K562 (cell line): ENCODE data around the gene FBXO11. TPM values are rescaled to one million over a fixed set of nuclear protein-coding genes. Genes with fewer than 3 reads are reported as not detected.

Experiments used
- ATAC-seq: fragments of 200-7000 bp; cut with Tn5 transposase; 3 replicates; pipeline ENCODE4 v1.9.1; 2020; ENCODE audit warnings: moderate library complexity
- BruUV-seq: library from RNA; stranded (reverse); fragments of 400-500 nt; replicated peaks from 2 replicates; lab custom pipeline; 2021; lab: Mats Ljungman, UMichigan
- CTCF ChIA-PET: fragments of 300-600 bp; formaldehyde crosslinking; extraction: SDS; loops from one replicate; lab custom pipeline; 2021; ENCODE audit warnings: low intra/inter-chr PET ratio; lab: Yijun Ruan, JAX
- POLR2A ChIA-PET: fragments of 300-600, 350-650 bp; sonication (Branson Sonifier 250); formaldehyde crosslinking; extraction: SDS; loops from one replicate; lab custom pipeline; 2021; ENCODE audit warnings: antibody characterized with exemption, inconsistent platforms; lab: Yijun Ruan, JAX
- DNase-seq, 4 experiments: peaks; one replicate each; pipeline versions ENCODE4 v3.0.0 to v3.0.0-alpha.2; 2011 to 2018; ENCODE audit warnings: low spot score in 3 of 4, mixed read lengths in 3 of 4; ENCODE audit errors: extremely low read depth in 1 of 4
- FAIRE-seq: peaks from 2 replicates; lab custom pipeline; 2011; peaks lifted over from hg19 to GRCh38; lab: Jason Lieb, UNC
- H2AFZ ChIP-seq: 2 replicates; pipeline ENCODE4 v1.6.0; 2011; ENCODE audit warnings: low read depth, low read length, control low read depth, inconsistent platforms
- H3K27ac ChIP-seq: fragments of 200-600 bp; 3 replicates; pipeline ENCODE4 v1.8.0; 2011; ENCODE audit warnings: low read depth, mild to moderate bottlenecking, control low read depth, inconsistent platforms, low read length, moderate library complexity, mixed read lengths; ENCODE audit errors: extremely low read depth
- H3K27me3 ChIP-seq, 2 experiments: fragments of 300-600 bp in 1 of 2; 2 replicates in 1 of 2; 3 replicates in 1 of 2; pipeline versions ENCODE4 v1.6.0 to v1.8.0; 2011; ENCODE audit warnings: inconsistent platforms in 2 of 2, low read length in 2 of 2, mild to moderate bottlenecking in 1 of 2, mixed read lengths in 1 of 2, moderate library complexity in 1 of 2; ENCODE audit not compliant: control insufficient read depth in 2 of 2, insufficient read depth in 2 of 2
- H3K36me3 ChIP-seq: fragments of 300-600 bp; 3 replicates; pipeline ENCODE4 v1.8.0; 2011; ENCODE audit warnings: mild to moderate bottlenecking, low read length, inconsistent platforms; ENCODE audit not compliant: control insufficient read depth, insufficient read depth
- H3K4me1 ChIP-seq, 2 experiments: fragments of 200-600 bp in 1 of 2; replicated peaks in 1 of 2; 2 replicates in 1 of 2; 3 replicates in 1 of 2; pipeline versions ENCODE4 v1.5.1 to v1.8.0; 2011; ENCODE audit warnings: inconsistent platforms in 2 of 2, low read length in 2 of 2, mild to moderate bottlenecking in 1 of 2, mixed read lengths in 1 of 2, moderate library complexity in 1 of 2; ENCODE audit not compliant: control insufficient read depth in 2 of 2, insufficient read depth in 2 of 2
- H3K4me2 ChIP-seq: 2 replicates; pipeline ENCODE4 v1.6.1; 2011; ENCODE audit warnings: low read length, control low read depth, inconsistent platforms, mixed read lengths; ENCODE audit not compliant: insufficient read depth
- H3K4me3 ChIP-seq: fragments of 200-600 bp; sonication (generic), shearing (Covaris generic); 2 replicates; pipeline ENCODE4 v1.5.1; 2016; ENCODE audit warnings: control low read depth, inconsistent platforms
- H3K79me2 ChIP-seq: fragments of 200-600 bp; 3 replicates; pipeline ENCODE4 v1.8.0; 2011; ENCODE audit warnings: low read length, inconsistent platforms; ENCODE audit not compliant: control insufficient read depth, insufficient read depth
- H3K9ac ChIP-seq, 2 experiments: 2 replicates each; pipeline versions ENCODE4 v1.6.0 to v1.6.1; 2011; ENCODE audit warnings: low read depth in 2 of 2, low read length in 2 of 2, control low read depth in 1 of 2, inconsistent platforms in 1 of 2, mild to moderate bottlenecking in 1 of 2, mixed read lengths in 1 of 2; ENCODE audit not compliant: insufficient read depth in 1 of 2
- H3K9me1 ChIP-seq: one replicate; pipeline ENCODE4 v1.6.0; 2011; ENCODE audit warnings: inconsistent platforms, mild to moderate bottlenecking, low read length, moderate library complexity; ENCODE audit not compliant: control insufficient read depth, insufficient read depth
- H3K9me3 ChIP-seq: replicated peaks from 2 replicates; pipeline ENCODE4 v1.5.1; 2011; ENCODE audit warnings: low read depth, low read length, inconsistent platforms; ENCODE audit not compliant: control insufficient read depth, insufficient read depth
- H4K20me1 ChIP-seq: replicated peaks from 2 replicates; pipeline ENCODE4 v1.6.1; 2011; ENCODE audit warnings: low read length, inconsistent platforms, mixed read lengths; ENCODE audit not compliant: control insufficient read depth, insufficient read depth
- HDAC8 ChIP-seq: fragments of 450-650 bp; IDR thresholded peaks from 2 replicates; pipeline ENCODE4 v1.6.1; 2016; ENCODE audit warnings: mild to moderate bottlenecking, missing genetic modification characterization, moderate library complexity, missing compliant biosample characterization
- NFATC3 ChIP-seq: fragments of 450-650 bp; IDR thresholded peaks from 2 replicates; pipeline ENCODE4 v1.6.1; 2017; ENCODE audit warnings: mild to moderate bottlenecking
- OTX1 ChIP-seq: fragments of 450-650 bp; formaldehyde crosslinking; IDR thresholded peaks from 2 replicates; pipeline ENCODE4 v1.4.0; 2022; ENCODE audit warnings: mild to moderate bottlenecking
- RHOXF2B ChIP-seq: fragments of 250-450 bp; sonication (Bioruptor Pico); conservative IDR thresholded peaks from 2 replicates; pipeline ENCODE4 v1.5.1; 2021
- SRSF7 ChIP-seq: fragments of 200-400 bp; formaldehyde crosslinking; optimal IDR thresholded peaks from 2 replicates; pipeline ENCODE3; 2017; ENCODE audit warnings: mild to moderate bottlenecking, low read depth, low read length
- U2AF2 ChIP-seq: fragments of 200-400 bp; formaldehyde crosslinking; optimal IDR thresholded peaks from 2 replicates; pipeline ENCODE3; 2017; ENCODE audit warnings: low read depth, mild to moderate bottlenecking, low read length
- ZKSCAN1 ChIP-seq: fragments of 150-350 bp; IDR thresholded peaks from 2 replicates; pipeline ENCODE4 v1.6.1; 2016; ENCODE audit warnings: low read depth, low read length
- ZNF282 ChIP-seq: sonication (generic); formaldehyde crosslinking; IDR thresholded peaks from 2 replicates; pipeline ENCODE4 v1.8.1; 2023; ENCODE audit warnings: missing genetic modification reagents
- WGBS: fragments of 100-300 bp; shearing (Covaris generic); methylation state at CpG from one replicate; pipeline ENCODE4 v1.1.6; 2016; ENCODE audit warnings: low coverage, mixed read lengths; ENCODE audit not compliant: insufficient coverage; ENCODE audit errors: missing lambda C conversion rate; 5-methylcytosine and 5-hydroxymethylcytosine counted together
- in situ Hi-C: fragments of 300-500 bp; cut with MboI; formaldehyde crosslinking; loops from 4 replicates; pipeline ENCODE4 v1.15.0; 2018; ENCODE audit warnings: inconsistent platforms, mixed read lengths
- intact Hi-C: fragments of 100-400 bp; cut with micrococcal nuclease; formaldehyde crosslinking; loops from 2 replicates; pipeline ENCODE4 v1.14.2; 2022
- polyA plus RNA-seq, 8 experiments: library from polyadenylated mRNA; depleted of rRNA in 4 of 8; stranded (reverse) in 5 of 8; unstranded in 3 of 8; fragments of >200 nt; fragmentation: Nextera tagmentation in 2 of 8; fragmentation: Illumina TruSeq in 1 of 8; extraction: Ambion mirVana in 2 of 8; extraction: Trizol in 1 of 8; gene quantifications; 2 replicates each; pipeline versions ENCODE4 v1.2.1 to v1.2.3, GENCODE V29; 2011 to 2014; ENCODE audit warnings: inconsistent platforms in 1 of 8, missing spikeins in 1 of 8
- total RNA-seq, 7 experiments: library from RNA; depleted of rRNA in 6 of 7; stranded (reverse); fragments of >200 nt in 6 of 7; fragmentation: Illumina TruSeq in 2 of 7; extraction: Trizol in 2 of 7; gene quantifications; 2 replicates each; pipeline versions ENCODE4 v1.2.1 to v1.2.3, GENCODE V29; 2011 to 2021; ENCODE audit warnings: low replicate concordance in 1 of 7
- TF ChIP-seq, protein P1 (sequence below): sonication (generic); formaldehyde crosslinking; IDR thresholded peaks from 2 replicates; pipeline ENCODE4 v1.8.0; 2022; ENCODE audit warnings: missing genetic modification reagents, mild to moderate bottlenecking, moderate library complexity, borderline replicate concordance
- TF ChIP-seq, protein P2 (sequence below): fragments of 450-650 bp; formaldehyde crosslinking; IDR thresholded peaks from 2 replicates; pipeline ENCODE4 v1.4.0; 2022; ENCODE audit warnings: missing genetic modification characterization
- TF ChIP-seq, protein P3 (sequence below): fragments of 250-450 bp; sonication (Bioruptor Pico); IDR thresholded peaks from 2 replicates; pipeline ENCODE4 v1.8.0; 2022; ENCODE audit warnings: inconsistent platforms, mild to moderate bottlenecking, moderate library complexity, borderline replicate concordance
- TF ChIP-seq, protein P4 (sequence below): fragments of 450-650 bp; IDR thresholded peaks from 2 replicates; pipeline ENCODE4 v1.6.1; 2016; ENCODE audit warnings: borderline replicate concordance
- TF ChIP-seq, protein P5 (sequence below): fragments of 250-450 bp; sonication (Bioruptor Pico); IDR thresholded peaks from 2 replicates; pipeline ENCODE4 v1.8.0; 2022; ENCODE audit warnings: moderate library complexity, mild to moderate bottlenecking, inconsistent platforms
- TF ChIP-seq, protein P6 (sequence below): sonication (generic); formaldehyde crosslinking; IDR thresholded peaks from 2 replicates; pipeline ENCODE4 v1.5.0; 2020; ENCODE audit warnings: missing genetic modification reagents

The FBXO11 gene
- total and polyA plus RNA-seq, 9 of the 15 experiments (the other 6 are each of a cell fraction or from before 2014, with no cell fraction given), result 8.8 to 44.5 (median 24.1) TPM

DNA sequence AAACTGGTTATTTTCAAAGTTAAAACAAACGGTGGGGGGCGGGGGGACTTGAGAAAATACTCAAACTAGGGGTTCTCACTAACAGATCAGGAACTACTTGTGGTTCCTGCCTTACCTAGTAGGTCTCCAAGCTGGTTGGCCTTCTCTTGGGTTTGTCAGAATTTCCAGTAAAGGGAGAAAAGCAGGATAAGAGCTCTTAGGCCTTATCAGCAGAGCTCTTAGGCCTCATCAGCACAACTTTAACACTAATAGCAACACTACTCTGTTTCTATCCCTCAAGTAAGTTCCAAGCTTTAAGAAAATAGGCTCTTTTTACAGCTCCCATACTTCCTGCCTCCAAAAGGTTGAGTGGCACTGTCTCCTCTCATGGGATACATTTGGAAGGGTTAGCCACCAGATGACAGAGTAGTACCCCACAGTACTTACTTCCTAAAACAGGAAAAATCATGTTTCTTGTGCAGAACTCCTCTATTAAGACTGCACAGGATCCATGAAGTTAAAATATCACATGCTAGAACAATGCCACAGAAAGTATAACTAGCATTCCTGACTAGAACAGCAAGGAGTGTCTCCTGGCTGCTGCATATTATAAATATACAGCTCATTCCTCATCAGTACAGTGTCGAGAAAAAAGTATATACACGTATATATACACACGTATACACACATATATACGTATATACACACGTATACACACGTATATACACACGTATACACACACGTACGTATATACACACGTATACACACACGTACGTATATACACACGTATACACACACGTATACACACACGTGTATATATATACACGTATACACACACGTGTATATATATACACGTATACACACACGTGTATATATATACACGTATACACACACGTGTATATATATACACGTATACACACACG lies 6.1 kb downstream of the FBXO11 start:
- peak overlapping the region in 1 of 2 experiments; percentile 48; a peak in 3 of 4 replicates for H3K9ac ChIP-seq
- peak; percentile 77 for FAIRE-seq
- H3K4me1 ChIP-seq, result peaks cover 16 to 29% of the 10 kb centered on the region in 2 experiments
- H3K27ac ChIP-seq, result peak overlapping the region; percentile 81
- peak overlapping the region; percentile 65 for H3K4me2 ChIP-seq
- H3K4me3 ChIP-seq, result no peak overlapping the region
- 74% methylated on average over 22 of the region's 25 CpGs for WGBS
- H2AFZ ChIP-seq, result no peak overlapping the region
- peaks cover 13% of the 10 kb centered on the region; the same call in 2 of the 3 replicates for H3K36me3 ChIP-seq
- peaks cover 99% of the 10 kb centered on the region for H3K79me2 ChIP-seq
- peak; percentile 13 for ATAC-seq
- in situ Hi-C loops, result no loop called here
- no TSS peak for BruUV-seq
- peak in 2 of 4 experiments; percentile 12 to 61 for DNase-seq
- no peaks in the 10 kb centered on the region for H3K9me3 ChIP-seq
- H4K20me1 ChIP-seq, result peaks cover 7% of the 10 kb centered on the region; the same call in 1 of the 2 replicates
- CTCF ChIA-PET, result no interaction called here
- POLR2A ChIA-PET, result interaction anchor here (0.9 to 2.6 kb wide), 6 partner anchors 10 to 55 kb away, joined by 3 to 8 read pairs (median 4); no protein-coding TSS in a partner anchor
- intact Hi-C loops, result no loop called here
- no peaks in the 10 kb centered on the region for H3K27me3 ChIP-seq
- H3K9me1 ChIP-seq, result no peaks in the 10 kb centered on the region
- TF ChIP-seq, protein P1, sequence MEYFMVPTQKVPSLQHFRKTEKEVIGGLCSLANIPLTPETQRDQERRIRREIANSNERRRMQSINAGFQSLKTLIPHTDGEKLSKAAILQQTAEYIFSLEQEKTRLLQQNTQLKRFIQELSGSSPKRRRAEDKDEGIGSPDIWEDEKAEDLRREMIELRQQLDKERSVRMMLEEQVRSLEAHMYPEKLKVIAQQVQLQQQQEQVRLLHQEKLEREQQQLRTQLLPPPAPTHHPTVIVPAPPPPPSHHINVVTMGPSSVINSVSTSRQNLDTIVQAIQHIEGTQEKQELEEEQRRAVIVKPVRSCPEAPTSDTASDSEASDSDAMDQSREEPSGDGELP, result no peak
- TF ChIP-seq RHOXF2B (CRISPR knock-in tag) (no peak), ZKSCAN1 (peak; percentile 81), OTX1 (CRISPR knock-in tag) (no peak), SRSF7 (no peak), HDAC8 (tag) (no peak), NFATC3 (no peak), ZNF282 (no peak), U2AF2 (no peak)
- TF ChIP-seq, protein P2, sequence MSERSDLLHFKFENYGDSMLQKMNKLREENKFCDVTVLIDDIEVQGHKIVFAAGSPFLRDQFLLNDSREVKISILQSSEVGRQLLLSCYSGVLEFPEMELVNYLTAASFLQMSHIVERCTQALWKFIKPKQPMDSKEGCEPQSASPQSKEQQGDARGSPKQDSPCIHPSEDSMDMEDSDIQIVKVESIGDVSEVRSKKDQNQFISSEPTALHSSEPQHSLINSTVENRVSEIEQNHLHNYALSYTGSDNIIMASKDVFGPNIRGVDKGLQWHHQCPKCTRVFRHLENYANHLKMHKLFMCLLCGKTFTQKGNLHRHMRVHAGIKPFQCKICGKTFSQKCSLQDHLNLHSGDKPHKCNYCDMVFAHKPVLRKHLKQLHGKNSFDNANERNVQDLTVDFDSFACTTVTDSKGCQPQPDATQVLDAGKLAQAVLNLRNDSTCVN (CRISPR knock-in tag), result no peak
- TF ChIP-seq, protein P3, sequence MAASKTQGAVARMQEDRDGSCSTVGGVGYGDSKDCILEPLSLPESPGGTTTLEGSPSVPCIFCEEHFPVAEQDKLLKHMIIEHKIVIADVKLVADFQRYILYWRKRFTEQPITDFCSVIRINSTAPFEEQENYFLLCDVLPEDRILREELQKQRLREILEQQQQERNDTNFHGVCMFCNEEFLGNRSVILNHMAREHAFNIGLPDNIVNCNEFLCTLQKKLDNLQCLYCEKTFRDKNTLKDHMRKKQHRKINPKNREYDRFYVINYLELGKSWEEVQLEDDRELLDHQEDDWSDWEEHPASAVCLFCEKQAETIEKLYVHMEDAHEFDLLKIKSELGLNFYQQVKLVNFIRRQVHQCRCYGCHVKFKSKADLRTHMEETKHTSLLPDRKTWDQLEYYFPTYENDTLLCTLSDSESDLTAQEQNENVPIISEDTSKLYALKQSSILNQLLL, result peak; percentile 95
- TF ChIP-seq, protein P4, sequence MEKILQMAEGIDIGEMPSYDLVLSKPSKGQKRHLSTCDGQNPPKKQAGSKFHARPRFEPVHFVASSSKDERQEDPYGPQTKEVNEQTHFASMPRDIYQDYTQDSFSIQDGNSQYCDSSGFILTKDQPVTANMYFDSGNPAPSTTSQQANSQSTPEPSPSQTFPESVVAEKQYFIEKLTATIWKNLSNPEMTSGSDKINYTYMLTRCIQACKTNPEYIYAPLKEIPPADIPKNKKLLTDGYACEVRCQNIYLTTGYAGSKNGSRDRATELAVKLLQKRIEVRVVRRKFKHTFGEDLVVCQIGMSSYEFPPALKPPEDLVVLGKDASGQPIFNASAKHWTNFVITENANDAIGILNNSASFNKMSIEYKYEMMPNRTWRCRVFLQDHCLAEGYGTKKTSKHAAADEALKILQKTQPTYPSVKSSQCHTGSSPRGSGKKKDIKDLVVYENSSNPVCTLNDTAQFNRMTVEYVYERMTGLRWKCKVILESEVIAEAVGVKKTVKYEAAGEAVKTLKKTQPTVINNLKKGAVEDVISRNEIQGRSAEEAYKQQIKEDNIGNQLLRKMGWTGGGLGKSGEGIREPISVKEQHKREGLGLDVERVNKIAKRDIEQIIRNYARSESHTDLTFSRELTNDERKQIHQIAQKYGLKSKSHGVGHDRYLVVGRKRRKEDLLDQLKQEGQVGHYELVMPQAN, result no peak
- TF ChIP-seq, protein P5, sequence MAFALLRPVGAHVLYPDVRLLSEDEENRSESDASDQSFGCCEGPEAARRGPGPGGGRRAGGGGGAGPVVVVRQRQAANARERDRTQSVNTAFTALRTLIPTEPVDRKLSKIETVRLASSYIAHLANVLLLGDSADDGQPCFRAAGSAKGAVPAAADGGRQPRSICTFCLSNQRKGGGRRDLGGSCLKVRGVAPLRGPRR (CRISPR knock-in tag), result peak; percentile 73; the same call in 1 of the 2 replicates
- TF ChIP-seq, protein P6, sequence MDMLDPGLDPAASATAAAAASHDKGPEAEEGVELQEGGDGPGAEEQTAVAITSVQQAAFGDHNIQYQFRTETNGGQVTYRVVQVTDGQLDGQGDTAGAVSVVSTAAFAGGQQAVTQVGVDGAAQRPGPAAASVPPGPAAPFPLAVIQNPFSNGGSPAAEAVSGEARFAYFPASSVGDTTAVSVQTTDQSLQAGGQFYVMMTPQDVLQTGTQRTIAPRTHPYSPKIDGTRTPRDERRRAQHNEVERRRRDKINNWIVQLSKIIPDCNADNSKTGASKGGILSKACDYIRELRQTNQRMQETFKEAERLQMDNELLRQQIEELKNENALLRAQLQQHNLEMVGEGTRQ (CRISPR knock-in tag), result no peak
